ENCODE measurements around the gene ZNF688.

The ZNF688 gene

DNA sequence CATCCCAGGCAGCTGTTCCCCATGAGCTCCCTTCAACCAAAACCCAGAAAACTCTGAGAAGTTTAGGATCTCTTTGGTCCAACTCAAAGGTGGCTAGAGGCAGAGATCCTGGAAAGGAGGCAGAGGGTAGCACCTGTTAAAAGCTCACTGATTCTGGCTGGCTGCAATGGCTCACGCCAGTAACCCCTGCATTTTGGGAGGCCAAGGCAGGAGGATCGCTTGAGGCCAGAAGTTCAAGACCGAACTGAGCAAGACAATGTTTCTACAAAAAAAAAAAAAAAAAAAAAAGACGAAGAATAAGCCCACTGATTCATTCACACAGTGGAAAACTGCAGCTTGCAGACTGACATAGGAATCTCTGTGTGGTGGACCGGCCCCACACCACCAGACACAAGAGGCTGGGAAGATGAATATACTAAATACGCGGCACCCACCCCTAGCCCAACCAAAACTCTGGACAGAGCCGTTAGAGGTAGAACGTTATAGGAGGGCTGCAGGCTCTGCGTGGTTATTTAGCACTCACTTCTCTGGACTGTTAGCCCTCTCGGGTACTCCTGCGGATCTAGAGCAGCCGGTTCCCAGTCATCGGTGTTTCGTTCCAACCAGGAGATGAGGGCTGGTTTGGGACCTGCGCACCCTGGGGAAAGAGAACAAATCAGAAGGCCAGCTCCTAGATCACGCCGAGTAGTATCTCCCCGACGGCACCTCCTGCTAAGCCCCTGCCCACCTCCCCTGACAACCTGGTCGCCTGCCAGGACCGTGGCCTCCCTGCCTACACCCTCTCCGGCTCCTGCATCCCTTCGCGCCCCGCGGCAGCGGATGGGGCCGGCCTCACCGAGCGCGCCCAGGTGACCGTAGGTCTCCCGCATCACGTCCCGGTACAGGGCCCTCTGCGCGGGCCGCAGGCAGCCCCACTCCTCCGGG is 37.8 kb upstream of the ZNF688 start:
- peak overlapping the region; percentile 92 for H3K27ac ChIP-seq
- TF ChIP-seq, protein P1, sequence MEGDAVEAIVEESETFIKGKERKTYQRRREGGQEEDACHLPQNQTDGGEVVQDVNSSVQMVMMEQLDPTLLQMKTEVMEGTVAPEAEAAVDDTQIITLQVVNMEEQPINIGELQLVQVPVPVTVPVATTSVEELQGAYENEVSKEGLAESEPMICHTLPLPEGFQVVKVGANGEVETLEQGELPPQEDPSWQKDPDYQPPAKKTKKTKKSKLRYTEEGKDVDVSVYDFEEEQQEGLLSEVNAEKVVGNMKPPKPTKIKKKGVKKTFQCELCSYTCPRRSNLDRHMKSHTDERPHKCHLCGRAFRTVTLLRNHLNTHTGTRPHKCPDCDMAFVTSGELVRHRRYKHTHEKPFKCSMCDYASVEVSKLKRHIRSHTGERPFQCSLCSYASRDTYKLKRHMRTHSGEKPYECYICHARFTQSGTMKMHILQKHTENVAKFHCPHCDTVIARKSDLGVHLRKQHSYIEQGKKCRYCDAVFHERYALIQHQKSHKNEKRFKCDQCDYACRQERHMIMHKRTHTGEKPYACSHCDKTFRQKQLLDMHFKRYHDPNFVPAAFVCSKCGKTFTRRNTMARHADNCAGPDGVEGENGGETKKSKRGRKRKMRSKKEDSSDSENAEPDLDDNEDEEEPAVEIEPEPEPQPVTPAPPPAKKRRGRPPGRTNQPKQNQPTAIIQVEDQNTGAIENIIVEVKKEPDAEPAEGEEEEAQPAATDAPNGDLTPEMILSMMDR (IDR thresholded peaks at IDR 0.05): no peak
- TF ChIP-seq ZFX (IDR thresholded peaks at IDR 0.05; ENCODE audit: borderline replicate concordance): no peak

- TF ChIP-seq ZFX (IDR thresholded peaks at IDR 0.05; ENCODE audit: borderline replicate concordance): no peak
- TF ChIP-seq, protein P1 (IDR thresholded peaks at IDR 0.05): no peak
- no peak overlapping the region for H3K27ac ChIP-seq
These were observed 34.5 kb upstream of the ZNF688 start for GRCh38 chr16:30606004-30606403.

DNA sequence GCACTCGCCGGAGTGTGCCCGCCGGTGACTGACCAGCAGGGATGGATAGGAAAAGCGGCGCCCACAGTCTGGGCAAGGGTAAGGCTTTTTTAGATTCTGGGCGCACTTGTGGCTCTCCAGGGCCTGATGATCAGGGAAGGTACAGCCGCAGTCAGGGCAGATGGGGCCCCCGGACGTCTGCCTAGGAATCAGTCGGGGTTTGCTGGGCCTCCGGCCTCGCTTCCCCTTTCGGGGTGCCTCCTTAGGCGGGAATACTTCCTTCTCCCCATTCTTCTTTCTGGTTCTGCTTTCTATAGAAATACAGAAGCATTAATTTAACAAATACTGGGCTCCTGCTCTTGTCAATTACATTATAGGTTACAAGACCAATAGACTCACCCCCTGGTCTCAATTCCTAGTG is 33.6 kb upstream of the ZNF688 start:
- no peak overlapping the region for H3K27ac ChIP-seq
- no peak for TF ChIP-seq ZFX (IDR thresholded peaks at IDR 0.05; ENCODE audit: borderline replicate concordance)
- TF ChIP-seq, protein P1 (IDR thresholded peaks at IDR 0.05): no peak

DNA sequence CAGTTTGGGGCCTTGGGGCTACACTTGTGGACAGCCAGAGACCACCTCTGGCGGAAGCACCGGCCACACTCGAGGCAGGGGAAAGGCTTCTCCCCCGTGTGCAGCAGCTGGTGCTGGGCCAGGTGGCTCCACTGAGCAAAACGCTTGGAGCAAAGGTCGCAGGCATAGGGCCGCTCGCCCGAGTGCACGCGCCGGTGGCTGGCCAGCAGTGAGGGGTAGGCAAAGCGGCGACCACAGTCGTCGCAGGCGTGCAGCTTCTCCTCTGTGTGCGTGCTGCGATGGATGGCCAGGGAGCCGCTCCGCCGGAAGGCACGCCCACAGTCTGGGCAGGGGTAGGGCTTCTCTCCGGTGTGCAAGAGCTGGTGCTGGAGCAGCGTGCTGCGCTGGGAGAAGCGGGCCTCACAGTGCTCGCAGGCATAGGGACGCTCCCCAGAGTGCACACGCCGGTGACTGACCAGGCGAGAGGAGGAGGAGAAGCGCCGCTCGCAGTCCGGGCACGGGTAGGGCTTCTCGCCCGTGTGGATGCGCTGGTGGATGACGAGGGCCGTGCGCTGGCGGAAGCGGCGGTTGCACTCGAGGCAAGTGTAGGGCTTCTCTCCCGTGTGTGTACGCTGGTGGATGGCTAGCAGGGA is 32.9 kb upstream of the ZNF688 start:
- H3K27ac ChIP-seq: no peak overlapping the region
- TF ChIP-seq, protein P1 (IDR thresholded peaks at IDR 0.05): no peak
- no peak for TF ChIP-seq ZFX (IDR thresholded peaks at IDR 0.05; ENCODE audit: borderline replicate concordance)

DNA sequence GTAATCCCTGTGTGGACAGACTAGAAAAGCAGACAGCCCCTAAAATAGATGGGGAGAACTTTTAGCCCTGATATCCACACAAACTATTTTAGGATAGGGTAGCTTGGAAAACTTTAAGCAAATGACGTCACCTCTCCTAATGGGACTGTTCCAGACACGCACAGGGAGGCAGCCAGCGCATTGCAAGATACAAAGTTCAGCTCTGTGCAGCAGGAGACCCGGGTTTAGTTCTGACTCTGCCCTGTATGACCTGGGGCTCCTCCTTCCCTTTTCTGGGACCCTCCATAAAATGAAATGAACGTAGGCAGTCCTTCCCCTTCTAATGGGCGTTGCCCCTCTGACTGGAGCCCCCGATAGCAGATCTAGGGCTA is 32.4 kb upstream of the ZNF688 start:
- no peak overlapping the region for H3K27ac ChIP-seq
- TF ChIP-seq, protein P1 (IDR thresholded peaks at IDR 0.05): no peak

DNA sequence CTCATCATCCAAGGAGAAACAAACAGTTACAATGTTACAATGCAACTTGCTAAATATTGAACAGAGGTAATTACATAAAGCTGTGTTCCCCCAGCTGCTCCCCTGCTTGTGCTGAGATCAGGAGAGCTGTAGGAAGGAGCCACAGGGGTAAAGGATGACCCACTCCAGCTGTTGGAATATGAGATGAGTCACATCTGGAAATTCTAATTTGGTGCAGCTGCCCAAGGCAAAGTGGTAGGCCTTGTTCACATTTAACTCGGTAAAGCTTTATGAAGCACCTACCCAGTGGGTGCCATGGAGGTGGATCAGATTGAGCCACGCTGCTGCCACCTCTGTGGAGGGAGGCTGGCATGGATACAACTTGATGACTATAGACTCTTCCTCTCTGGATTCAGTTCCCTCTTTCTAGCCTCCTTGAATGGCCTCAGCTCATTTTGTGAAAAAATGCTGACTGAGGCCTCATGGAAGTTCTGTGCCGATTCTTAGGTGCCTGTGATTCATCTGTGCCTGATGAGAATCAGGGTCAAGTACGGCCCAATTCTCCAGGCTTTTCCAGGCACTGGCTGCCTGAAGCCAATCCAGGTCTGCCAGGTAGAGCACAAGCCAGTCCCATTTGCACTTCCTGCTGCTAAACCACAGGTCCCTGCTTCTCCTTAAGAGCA is 31.2 kb upstream of the ZNF688 start:
- no peak overlapping the region for H3K27ac ChIP-seq
- TF ChIP-seq, protein P1 (IDR thresholded peaks at IDR 0.05): no peak
- TF ChIP-seq ZFX (IDR thresholded peaks at IDR 0.05; ENCODE audit: borderline replicate concordance): no peak

All from 22Rv1 (cell line).